NAMALWA (cell line): ENCODE measurements around the gene TSNAX.

Experiments
- DNase-seq: peaks from one replicate; pipeline ENCODE4 v3.0.0-alpha.2; 2015; ENCODE audit warnings: low spot score

The TSNAX gene

GRCh38 chr1:231601824-231602672, 73.6 kb downstream of the TSNAX start:
- DNase-seq, result no peak

GRCh38 chr1:231602673-231602984, 74.2 kb downstream of the TSNAX start:
- DNase-seq, result no peak

GRCh38 chr1:231603598-231604275, 75.3 kb downstream of the TSNAX start:
- peak; percentile 70 for DNase-seq

- no peak for DNase-seq
These were observed 75.8 kb downstream of the TSNAX start for GRCh38 chr1:231604276-231604621.

- DNase-seq, result no peak
These were observed 77.0 kb downstream of the TSNAX start for GRCh38 chr1:231605149-231606100.

- no peak for DNase-seq
These were observed 78.2 kb downstream of the TSNAX start for GRCh38 chr1:231606712-231607111.

- DNase-seq, result no peak
These were observed 81.9 kb downstream of the TSNAX start for GRCh38 chr1:231610388-231610787.

GRCh38 chr1:231611111-231611510, 82.6 kb downstream of the TSNAX start:
- no peak for DNase-seq

- DNase-seq, result no peak
These were observed 83.4 kb downstream of the TSNAX start for GRCh38 chr1:231611851-231612250.

- DNase-seq, result peak; percentile 77
These were observed 84.1 kb downstream of the TSNAX start for GRCh38 chr1:231612393-231613089.

GRCh38 chr1:231613419-231614349, 85.2 kb downstream of the TSNAX start:
- no peak for DNase-seq
